HG03045 (cell line): ENCODE results near the gene ERO1B.
"Not testable (repeated sequence)": the region's sequence is repeated elsewhere in the genome, so short reads cannot be mapped to it uniquely, and the experiment has no call there.

Experiments used
- ATAC-seq: cut with Tn5 transposase; IDR thresholded peaks from one replicate; pipeline ENCODE4 v1.9.1; 2021; ENCODE audit warnings: mild to moderate bottlenecking, moderate library complexity; ENCODE audit not compliant: unreplicated experiment

ERO1B gene

DNA sequence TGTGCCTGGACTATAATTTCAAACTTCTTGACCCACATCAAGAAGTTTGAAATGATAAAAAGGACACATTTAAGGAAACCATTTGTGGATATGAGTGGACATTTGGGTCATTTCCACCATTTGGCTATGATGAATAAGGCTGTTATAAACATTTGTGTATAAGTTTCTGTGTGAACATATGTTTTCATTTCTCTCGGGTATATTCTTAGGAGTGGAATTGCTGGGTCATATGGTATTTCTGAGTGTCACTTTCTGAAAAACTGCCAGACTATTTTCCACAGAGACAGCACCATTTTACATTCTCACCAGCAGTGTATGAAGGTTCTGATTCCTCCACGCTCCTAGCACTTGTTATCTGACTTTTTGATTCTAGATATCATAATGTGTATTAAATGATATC lies 88.6 kb downstream of the ERO1B start:
- no peak for ATAC-seq

DNA sequence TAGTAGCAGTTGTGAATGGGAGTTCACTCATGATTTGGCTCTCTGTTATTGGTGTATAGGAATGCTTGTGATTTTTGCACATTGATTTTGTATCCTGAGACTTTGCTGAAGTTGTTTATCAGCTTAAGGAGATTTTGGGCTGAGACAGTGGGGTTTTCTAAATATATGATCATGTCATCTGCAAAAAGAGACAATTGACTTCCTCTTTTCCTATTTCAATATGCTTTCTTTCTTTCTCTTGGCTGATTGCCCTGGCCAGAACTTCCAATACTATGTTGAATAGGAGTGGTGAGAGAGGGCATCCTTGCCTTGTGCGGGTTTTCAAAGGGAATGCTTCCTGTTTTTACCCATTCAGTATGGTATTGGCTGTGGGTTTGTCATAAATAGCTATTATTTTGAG lies 93.7 kb downstream of the ERO1B start:
- ATAC-seq, result not testable (repeated sequence)

DNA sequence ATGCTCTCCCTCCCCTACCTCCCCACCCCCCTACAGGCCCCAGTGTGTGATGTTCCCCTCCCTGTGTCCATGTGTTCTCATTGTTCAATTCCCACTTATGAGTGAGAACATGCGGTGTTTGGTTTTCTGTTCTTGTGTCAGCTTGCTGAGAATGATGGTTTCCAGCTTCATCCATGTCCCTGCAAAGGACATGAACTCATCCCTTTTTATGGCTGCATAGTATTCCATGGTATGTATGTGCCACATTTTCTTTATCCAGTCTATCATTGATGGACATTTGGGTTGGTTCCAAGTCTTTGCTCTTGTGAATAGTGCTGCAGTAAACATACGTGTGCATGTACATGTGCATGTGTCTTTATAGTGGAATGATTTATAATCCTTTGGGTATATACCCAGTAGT lies 95.3 kb downstream of the ERO1B start:
- ATAC-seq, result not testable (repeated sequence)

DNA sequence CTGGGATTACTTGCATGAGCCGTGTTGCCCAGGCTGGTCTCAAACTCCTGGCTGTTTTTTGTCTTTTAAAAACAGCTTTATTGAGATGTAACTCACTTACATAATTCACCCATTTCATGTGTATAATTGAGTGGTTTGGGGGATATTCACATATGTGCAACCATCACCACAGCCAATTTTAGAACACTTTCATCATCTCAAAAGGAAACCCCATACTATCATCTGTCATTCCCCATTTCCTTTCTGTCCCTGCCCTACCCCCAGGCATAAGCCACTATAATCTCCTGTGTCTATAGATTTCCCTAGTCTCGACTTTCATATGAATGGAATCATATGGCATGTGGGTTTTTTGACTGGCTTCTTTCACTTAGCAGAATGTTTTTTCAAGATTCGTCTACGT lies 96.1 kb downstream of the ERO1B start:
- no peak for ATAC-seq

DNA sequence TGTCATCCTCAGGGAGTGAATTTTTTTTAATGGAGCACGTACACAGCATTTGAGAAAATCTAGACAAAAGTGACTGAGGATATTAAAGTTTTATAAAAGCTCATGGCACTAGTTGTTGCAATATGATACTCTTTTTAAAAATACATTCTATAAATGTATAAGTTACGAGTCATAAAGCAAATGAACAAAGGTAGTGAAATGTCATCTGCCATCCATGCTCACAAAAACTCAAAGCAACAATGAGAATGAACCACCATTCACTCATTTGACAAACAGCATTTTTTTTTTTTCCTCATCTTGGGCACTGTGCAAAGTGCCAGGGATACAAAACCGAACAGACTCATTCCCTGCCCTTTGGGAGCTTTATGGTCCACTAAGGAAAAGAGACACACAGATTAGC lies 100.7 kb downstream of the ERO1B start:
- ATAC-seq, result no peak

DNA sequence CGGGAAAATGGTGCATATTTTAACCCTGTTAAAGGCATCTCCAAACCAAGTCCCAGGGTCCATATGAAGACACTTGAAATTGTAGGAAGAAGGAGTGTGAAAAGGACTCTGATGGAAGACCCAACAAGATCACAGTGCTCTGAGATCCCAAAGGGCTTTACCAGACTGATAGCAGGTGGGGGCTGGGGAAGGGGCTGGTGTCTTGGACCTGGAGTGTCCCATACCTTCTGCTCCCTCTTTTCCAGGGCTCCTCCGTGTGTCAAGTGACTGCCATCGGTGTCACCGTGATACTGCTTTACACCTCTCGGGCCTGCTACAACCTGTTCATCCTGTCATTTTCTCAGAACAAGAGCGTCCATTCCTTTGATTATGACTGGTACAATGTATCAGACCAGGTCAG lies 102.1 kb downstream of the ERO1B start:
- no peak for ATAC-seq

DNA sequence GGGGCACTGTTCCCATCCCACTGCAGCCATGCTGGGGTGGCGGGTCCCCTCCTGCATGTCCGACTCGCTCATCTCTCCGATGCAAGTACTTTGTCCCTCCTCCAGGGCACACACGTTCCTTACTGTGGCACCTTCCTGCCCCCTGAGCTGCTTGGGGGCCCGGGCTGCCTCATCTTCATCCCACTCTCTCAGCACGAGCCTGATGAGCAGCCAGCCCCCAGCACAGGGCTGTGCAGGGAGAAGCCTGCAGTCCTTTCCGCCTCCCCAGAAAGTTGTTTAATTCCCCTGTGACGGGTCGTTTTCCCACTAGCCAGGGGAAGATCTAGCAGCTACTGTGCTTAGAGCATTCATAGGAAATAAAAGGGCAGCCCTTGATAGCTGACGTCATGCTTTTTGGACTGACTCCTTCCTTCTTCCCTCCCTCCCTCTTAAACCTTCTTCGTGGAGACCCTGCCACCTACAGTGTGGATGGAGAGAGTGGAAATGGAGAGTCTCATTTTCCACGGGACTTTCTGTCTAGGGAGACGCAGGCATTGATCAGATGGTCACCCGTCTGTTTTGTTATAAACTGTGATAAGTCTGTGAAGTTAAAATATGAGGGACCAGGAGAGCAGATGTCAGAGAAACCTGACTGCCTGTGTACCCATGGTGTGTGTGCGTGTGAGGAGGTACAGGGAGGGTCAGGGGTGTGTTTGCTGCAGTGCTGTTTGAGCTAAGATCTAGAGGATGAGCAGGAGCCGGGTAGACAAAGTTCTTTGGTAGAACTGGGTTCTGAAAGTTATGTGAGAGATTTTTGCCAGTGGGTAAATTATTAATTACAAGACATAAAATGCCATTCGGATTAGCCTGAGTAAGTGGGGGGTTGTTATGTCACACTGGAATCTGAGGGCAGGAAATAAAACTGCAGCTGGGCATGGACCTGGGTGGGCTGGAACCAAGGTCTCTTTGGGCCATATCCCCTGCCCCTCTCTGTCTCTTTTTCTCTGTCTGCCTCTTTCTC lies 105.1 kb downstream of the ERO1B start:
- ATAC-seq, result no peak

DNA sequence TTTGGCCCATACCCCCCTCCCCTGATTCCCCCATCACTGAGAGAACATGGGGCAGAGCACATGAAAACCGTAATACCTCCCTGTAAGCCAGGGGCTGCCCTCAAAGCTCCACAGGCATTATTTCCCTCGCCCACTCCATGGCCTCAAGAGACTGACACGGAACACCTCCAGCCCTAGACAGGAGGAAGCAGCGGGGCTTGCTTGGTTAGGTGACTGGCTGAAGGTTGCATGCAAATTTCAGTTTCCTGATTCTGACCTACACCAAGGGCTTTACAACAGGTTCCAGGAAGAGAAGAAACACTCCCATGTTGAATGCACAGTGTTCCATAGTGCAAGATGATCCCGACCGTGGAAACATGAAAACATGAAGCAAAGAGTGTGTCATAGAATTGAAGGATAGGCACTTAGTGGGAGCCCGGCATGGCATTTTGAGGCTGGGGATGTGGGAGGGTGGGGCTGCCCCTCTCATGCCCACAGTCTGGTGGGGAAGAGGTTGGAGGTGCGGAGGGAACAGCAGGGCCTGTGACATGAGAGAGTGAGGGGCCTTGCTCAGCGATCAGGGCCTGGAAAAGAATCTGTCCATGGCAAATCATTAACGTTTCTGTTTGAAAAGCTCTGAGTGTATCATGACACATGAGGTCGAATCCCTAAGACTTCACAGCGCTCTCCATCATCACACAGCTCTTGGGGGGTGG lies 106.0 kb downstream of the ERO1B start:
- no peak for ATAC-seq

DNA sequence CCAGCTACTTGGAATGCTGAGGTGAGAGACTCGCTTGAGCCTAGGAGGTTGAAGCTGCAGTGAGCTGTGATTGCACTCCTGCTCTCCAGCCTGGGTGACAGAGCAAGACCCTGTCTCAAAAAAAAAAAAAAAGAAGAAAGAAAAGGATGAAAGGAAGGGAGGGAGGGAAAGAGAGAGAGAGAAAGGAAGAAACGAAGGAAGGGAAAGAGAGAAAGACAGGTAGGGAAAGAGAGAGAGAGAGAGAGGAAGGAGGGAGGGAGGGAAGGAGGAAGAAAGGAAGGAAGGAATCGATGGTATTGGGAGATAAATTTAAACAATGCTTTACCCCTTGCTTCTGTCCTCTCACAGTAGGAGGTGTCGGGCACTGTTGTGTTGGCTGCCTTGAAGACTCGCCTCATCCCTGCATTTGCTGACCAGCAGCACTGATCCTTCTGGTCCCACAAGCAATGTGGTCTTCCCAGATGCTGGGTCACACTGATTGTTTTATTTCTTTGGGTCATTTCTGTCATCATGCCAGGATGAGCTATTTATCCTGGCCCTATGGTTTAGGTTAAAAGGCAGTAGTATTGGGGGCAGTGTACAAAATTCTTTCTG lies 108.5 kb downstream of the ERO1B start:
- no peak for ATAC-seq

DNA sequence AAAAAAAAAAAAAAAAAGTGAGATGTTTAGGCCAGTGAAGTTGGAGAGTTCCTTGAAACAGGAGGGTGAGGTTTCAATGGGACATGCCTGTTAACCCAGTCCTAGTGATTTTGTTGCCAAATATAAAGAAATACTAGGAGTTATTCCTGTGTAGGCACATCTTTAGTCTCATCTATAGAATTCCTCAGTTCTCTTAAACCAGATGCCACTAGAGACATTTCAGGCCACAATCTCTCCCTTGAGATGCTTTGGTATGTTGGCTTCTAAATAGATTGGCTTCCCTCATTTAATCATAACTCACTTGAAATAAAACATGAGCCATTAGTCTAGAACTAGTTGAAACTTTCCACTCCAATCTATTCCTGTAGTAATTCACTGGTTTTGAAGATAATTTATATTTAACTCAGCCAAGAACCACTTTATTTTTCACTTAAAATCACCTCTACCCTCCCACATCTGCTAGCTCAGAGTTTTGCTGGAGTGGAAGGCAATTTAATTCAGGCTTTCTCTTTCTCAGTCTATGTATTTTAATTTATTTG lies 109.6 kb downstream of the ERO1B start:
- ATAC-seq, result no peak

DNA sequence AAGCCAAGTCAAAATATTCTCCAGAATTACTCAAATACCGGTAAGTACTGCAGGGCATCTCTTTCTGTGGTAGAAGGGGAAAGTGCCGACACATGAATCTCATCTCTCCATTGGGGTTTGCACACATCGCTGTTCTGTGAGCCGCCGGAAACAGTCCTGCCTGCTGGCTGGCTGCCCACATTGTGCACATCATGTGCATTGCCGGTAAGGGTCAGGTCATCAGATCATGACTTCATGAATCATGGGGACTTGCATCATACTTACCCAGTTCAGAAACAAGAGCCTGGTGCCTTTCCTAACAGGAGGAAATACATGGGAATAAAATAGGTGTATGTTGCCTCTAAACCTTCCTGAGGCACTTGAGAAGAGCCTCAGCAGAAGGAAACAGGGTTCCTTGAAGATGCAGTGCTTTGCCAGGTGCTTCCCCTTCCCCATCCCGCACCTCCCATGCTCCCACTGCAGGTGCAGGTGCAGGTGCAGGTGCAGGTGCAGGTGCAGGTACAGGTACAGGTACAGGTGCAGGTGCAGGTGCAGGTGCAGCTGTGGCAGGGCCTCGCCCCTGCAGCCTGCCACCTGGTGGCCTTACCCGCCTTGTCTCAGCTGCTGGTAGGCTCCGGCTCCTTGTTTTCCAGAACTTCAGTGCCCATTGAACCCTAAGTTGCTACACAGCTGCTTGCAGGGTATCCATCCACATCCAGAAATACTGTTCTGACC lies 112.9 kb downstream of the ERO1B start:
- ATAC-seq, result no peak

DNA sequence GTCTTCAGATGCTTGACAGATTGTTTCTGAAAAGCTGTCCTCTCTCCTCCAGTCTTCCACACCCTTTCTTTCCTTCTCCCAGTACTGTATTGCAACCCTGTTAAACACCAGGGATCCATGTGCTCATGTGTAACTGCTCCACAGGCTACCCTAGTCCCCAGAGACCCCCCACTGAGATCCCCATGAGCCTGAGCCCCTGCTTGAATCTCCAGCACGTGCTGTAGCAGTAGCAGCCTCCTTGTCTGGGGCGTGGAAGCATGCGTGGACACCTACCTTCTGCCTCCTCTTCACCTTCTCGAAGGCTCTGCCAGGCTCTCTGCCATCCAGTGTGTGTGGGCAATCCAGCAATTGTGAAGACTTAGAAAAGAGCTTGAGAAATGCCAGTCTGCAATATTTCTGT lies 114.2 kb downstream of the ERO1B start:
- ATAC-seq, result no peak

DNA sequence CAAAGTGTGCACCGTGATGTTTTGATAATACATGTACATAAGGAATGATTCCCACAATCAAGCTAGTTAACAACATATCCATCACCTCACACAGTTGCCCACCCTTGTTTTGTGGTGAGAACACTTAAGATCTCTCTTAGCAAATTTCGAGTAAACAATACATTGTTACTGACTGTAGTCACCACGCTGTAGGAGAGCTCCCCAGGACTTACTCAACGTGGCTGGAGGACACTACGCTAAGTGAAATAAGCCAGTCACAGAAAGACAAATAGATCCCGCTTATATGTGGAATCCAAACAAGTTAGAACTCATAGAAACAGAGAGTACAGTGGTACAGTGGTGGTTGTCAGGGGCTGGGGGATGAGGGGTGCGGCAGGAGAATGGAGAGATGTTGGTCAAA lies 114.6 kb downstream of the ERO1B start:
- ATAC-seq, result no peak

DNA sequence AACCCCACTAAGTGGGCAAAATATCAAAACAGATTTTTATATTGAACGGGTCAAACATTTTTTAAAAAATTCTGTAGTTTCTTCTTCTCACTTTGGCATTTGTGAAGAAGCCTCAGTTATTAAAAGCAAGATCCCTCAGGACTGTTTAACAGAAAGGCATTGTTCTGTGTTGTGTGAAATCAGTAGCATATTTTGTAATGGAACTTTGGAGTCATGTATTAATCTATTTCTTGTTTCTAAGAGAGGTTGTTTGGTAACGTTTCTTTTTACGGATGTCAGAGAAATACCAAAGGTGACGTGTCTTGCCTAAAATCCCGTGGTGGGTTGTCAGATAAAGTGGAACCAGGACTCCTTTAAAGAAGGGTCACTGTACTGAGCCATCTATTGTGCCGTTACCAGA lies 115.7 kb downstream of the ERO1B start:
- no peak for ATAC-seq
